GM12878 (cell line): Measurements from ENCODE around the gene LYPD6. TPM values are rescaled to one million over a fixed set of nuclear protein-coding genes. Genes with fewer than 3 reads are reported as not detected.

Experiments used
- ATAC-seq: fragments of 200-7000 bp; cut with Tn5 transposase; 3 replicates; pipeline ENCODE4 v1.9.1; 2020; ENCODE audit warnings: mild to moderate bottlenecking, moderate library complexity
- BruUV-seq: library from RNA; stranded (reverse); fragments of 400-500 nt; replicated peaks from 2 replicates; lab custom pipeline; 2021; lab: Mats Ljungman, UMichigan
- CTCF ChIA-PET: fragments of 300-600 bp; sonication (Branson Sonifier 250); formaldehyde crosslinking; extraction: SDS; loops from one replicate; lab custom pipeline; 2021; ENCODE audit warnings: inconsistent platforms; lab: Yijun Ruan, JAX
- POLR2A ChIA-PET: fragments of 350-600 bp; formaldehyde crosslinking; extraction: SDS; loops from one replicate; lab custom pipeline; 2021; ENCODE audit warnings: inconsistent platforms; lab: Charles Lee
- RAD21 ChIA-PET: fragments of 300-600 bp; sonication (Branson Sonifier 250); formaldehyde crosslinking; loops from one replicate; lab custom pipeline; 2023; ENCODE audit warnings: antibody characterized with exemption; ENCODE audit not compliant: unreplicated experiment; lab: Charles Lee
- SMC1A ChIA-PET: fragments of 300-600 bp; sonication (Branson Sonifier 250); formaldehyde crosslinking; loops from one replicate; lab custom pipeline; 2023; ENCODE audit not compliant: unreplicated experiment, uncharacterized antibody; lab: Charles Lee
- DNase-seq: peaks from one replicate; pipeline ENCODE4 v3.0.0-alpha.2; 2011; ENCODE audit warnings: low read depth, low spot score
- FAIRE-seq: peaks from 3 replicates; lab custom pipeline; 2011; peaks lifted over from hg19 to GRCh38; lab: Jason Lieb, UNC
- H2AFZ ChIP-seq: 2 replicates; pipeline ENCODE4 v1.6.0; 2011; ENCODE audit warnings: low read depth, low read length, control low read depth; ENCODE audit not compliant: control insufficient read depth
- H3K27ac ChIP-seq: 2 replicates; pipeline ENCODE4 v1.5.1; 2011; ENCODE audit warnings: control low read depth; ENCODE audit not compliant: control insufficient read depth, insufficient read depth
- H3K27me3 ChIP-seq, 2 experiments: replicated peaks in 1 of 2; 2 replicates each; pipeline versions ENCODE4 v1.6.0 to v1.6.1; 2011; ENCODE audit warnings: low read length in 1 of 2; ENCODE audit not compliant: control insufficient read depth in 2 of 2, insufficient read depth in 2 of 2
- H3K36me3 ChIP-seq, 2 experiments: 2 replicates each; pipeline ENCODE4 v1.5.1; 2011; ENCODE audit warnings: low read length in 1 of 2; ENCODE audit not compliant: control insufficient read depth in 2 of 2, insufficient read depth in 2 of 2
- H3K4me1 ChIP-seq: 2 replicates; pipeline ENCODE4 v1.6.1; 2011; ENCODE audit warnings: mild to moderate bottlenecking, low read length, moderate library complexity, mixed read lengths; ENCODE audit not compliant: control insufficient read depth, insufficient read depth
- H3K4me2 ChIP-seq: 2 replicates; pipeline ENCODE4 v1.6.0; 2011; ENCODE audit warnings: control low read depth; ENCODE audit not compliant: control insufficient read depth, insufficient read depth
- H3K4me3 ChIP-seq: fragments of 200-600 bp; sonication (generic); 2 replicates; pipeline ENCODE4 v1.5.1; 2016
- H3K79me2 ChIP-seq: 2 replicates; pipeline ENCODE4 v1.6.0; 2011; ENCODE audit warnings: low read length; ENCODE audit not compliant: control insufficient read depth, insufficient read depth
- H3K9ac ChIP-seq: 2 replicates; pipeline ENCODE4 v1.8.0; 2011; ENCODE audit warnings: low read length, control low read depth, mixed read lengths; ENCODE audit not compliant: control insufficient read depth, insufficient read depth
- H3K9me3 ChIP-seq: replicated peaks from 3 replicates; pipeline ENCODE4 v1.5.1; 2011; ENCODE audit warnings: mild to moderate bottlenecking, low read length; ENCODE audit not compliant: control insufficient read depth, insufficient read depth
- H4K20me1 ChIP-seq: 2 replicates; pipeline ENCODE4 v1.6.0; 2011; ENCODE audit not compliant: control insufficient read depth, insufficient read depth
- ATF7 ChIP-seq: fragments of 450-650 bp; IDR thresholded peaks from 2 replicates; pipeline ENCODE4 v1.6.1; 2016; ENCODE audit warnings: low read depth, mild to moderate bottlenecking
- BHLHE40 ChIP-seq, 2 experiments: fragments of 450-650 bp in 1 of 2; IDR thresholded peaks; 2 replicates each; pipeline ENCODE4 v1.6.1; 2011 to 2017; ENCODE audit warnings: low read depth in 2 of 2, borderline replicate concordance in 1 of 2, improper control_type of control experiment in 1 of 2, low read length in 1 of 2, mild to moderate bottlenecking in 1 of 2
- IRF5 ChIP-seq: fragments of 450-650 bp; IDR thresholded peaks from 2 replicates; pipeline ENCODE4 v1.6.1; 2017; ENCODE audit warnings: borderline replicate concordance
- MEF2A ChIP-seq: IDR thresholded peaks from 2 replicates; pipeline ENCODE4 v1.6.1; 2011; ENCODE audit warnings: low read depth, mild to moderate bottlenecking, low read length, moderate library complexity; ENCODE audit not compliant: insufficient read depth
- MTA2 ChIP-seq: fragments of 450-650 bp; IDR thresholded peaks from 2 replicates; pipeline ENCODE4 v1.6.1; 2016; ENCODE audit warnings: low read depth, mild to moderate bottlenecking, moderate library complexity
- MXI1 ChIP-seq: fragments of 150-350 bp; IDR thresholded peaks from 2 replicates; pipeline ENCODE4 v1.6.1; 2011; ENCODE audit warnings: low read depth, mild to moderate bottlenecking, inconsistent platforms, low read length, improper control_type of control experiment
- NFXL1 ChIP-seq: fragments of 450-650 bp; IDR thresholded peaks from 2 replicates; pipeline ENCODE4 v1.6.1; 2017; ENCODE audit warnings: antibody characterized with exemption, mild to moderate bottlenecking, borderline replicate concordance
- NR2C1 ChIP-seq: fragments of 450-650 bp; IDR thresholded peaks from 2 replicates; pipeline ENCODE4 v1.6.1; 2017; ENCODE audit warnings: antibody characterized with exemption, mild to moderate bottlenecking, moderate library complexity
- PML ChIP-seq: IDR thresholded peaks from 2 replicates; pipeline ENCODE4 v1.6.1; 2012; ENCODE audit warnings: low read length, inconsistent platforms
- RCOR1 ChIP-seq: conservative IDR thresholded peaks from 2 replicates; pipeline ENCODE4 v1.6.1; 2012; ENCODE audit warnings: low read depth, low read length, improper control_type of control experiment
- SP1 ChIP-seq: IDR thresholded peaks from one replicate; pipeline ENCODE4 v1.6.1; 2011; ENCODE audit warnings: low read depth, low read length
- TARDBP ChIP-seq: IDR thresholded peaks from 2 replicates; pipeline ENCODE4 v1.6.1; 2016; ENCODE audit warnings: borderline replicate concordance
- ZNF274 ChIP-seq: IDR thresholded peaks from one replicate; pipeline ENCODE4 v1.8.0; 2011; ENCODE audit not compliant: insufficient read length, insufficient read depth
- WGBS: methylation state at CpG from one replicate; pipeline ENCODE4 v1.1.6; 2016; ENCODE audit warnings: low lambda C conversion rate; ENCODE audit not compliant: insufficient replicate concordance, insufficient coverage; ENCODE audit errors: missing lambda C conversion rate; 5-methylcytosine and 5-hydroxymethylcytosine counted together
- in situ Hi-C: fragments of 300-500 bp; cut with MboI; formaldehyde crosslinking; loops from 9 replicates; pipeline ENCODE4 v1.14.3; 2018; ENCODE audit warnings: mixed read lengths
- intact Hi-C: fragments of 100-400 bp; cut with micrococcal nuclease; formaldehyde crosslinking; loops from one replicate; pipeline ENCODE4 v1.14.2; 2022; ENCODE audit not compliant: unreplicated experiment
- polyA plus RNA-seq, 11 experiments: library from polyadenylated mRNA; depleted of rRNA in 4 of 11; unstranded in 6 of 11; stranded (reverse) in 5 of 11; fragments of >200 nt; fragmentation: Nextera tagmentation in 4 of 11; fragmentation: Illumina TruSeq in 1 of 11; extraction: Ambion mirVana in 4 of 11; extraction: Trizol in 1 of 11; gene quantifications; 1 replicate in 1 of 11; 2 replicates in 10 of 11; pipeline versions ENCODE4 v1.2.1 to v1.2.3, GENCODE V29; 2011 to 2016; ENCODE audit warnings: inconsistent platforms in 2 of 11, missing spikeins in 2 of 11, low read depth in 1 of 11
- total RNA-seq, 4 experiments: library from RNA; depleted of rRNA in 3 of 4; stranded (reverse); fragments of >200 nt in 3 of 4; fragmentation: Illumina TruSeq in 1 of 4; extraction: Trizol in 1 of 4; gene quantifications; 2 replicates each; pipeline versions ENCODE4 v1.2.1 to v1.2.3, GENCODE V29; 2013 to 2021
- TF ChIP-seq, protein P1 (sequence below): fragments of 450-650 bp; formaldehyde crosslinking; IDR thresholded peaks from 2 replicates; pipeline ENCODE4 v1.4.0; 2020; ENCODE audit warnings: mild to moderate bottlenecking, moderate library complexity
- TF ChIP-seq, protein P2 (sequence below): fragments of 450-650 bp; IDR thresholded peaks from 2 replicates; pipeline ENCODE4 v1.6.1; 2016; ENCODE audit warnings: mild to moderate bottlenecking, moderate library complexity, borderline replicate concordance

LYPD6 gene
- total and polyA plus RNA-seq, 10 of the 15 experiments (the other 5 are each of a cell fraction or from before 2014, with no cell fraction given) = not detected

- H4K20me1 ChIP-seq = no peaks in the 10 kb centered on the region
- ChIA-PET CTCF (no interaction called here), POLR2A (no interaction called here), RAD21 (no interaction called here), SMC1A (interaction anchor here (0.6 to 1.2 kb wide), 2 partner anchors 9 to 24 kb away, joined by 3 read pairs; no protein-coding TSS in a partner anchor)
- H3K27ac ChIP-seq = no peak overlapping the region
- ATAC-seq (no peak), DNase-seq (no peak), FAIRE-seq (no peak)
- H3K9me3 ChIP-seq = no peaks in the 10 kb centered on the region
- no peak overlapping the region for H2AFZ ChIP-seq
- no peaks in the 10 kb centered on the region for H3K79me2 ChIP-seq
- BruUV-seq = no TSS peak
- H3K27me3 ChIP-seq = peaks cover 2 to 9% of the 10 kb centered on the region in 2 experiments
- in situ Hi-C loops (no loop called here), intact Hi-C loops (loop anchor here (5.0 kb wide), 1 partner anchor 230 kb away; no protein-coding TSS in a partner anchor)
- no peak overlapping the region for H3K9ac ChIP-seq
- WGBS = 50% methylated on average over 2 of the region's 2 CpGs
- H3K36me3 ChIP-seq = no peaks in the 10 kb centered on the region
- no peaks in the 10 kb centered on the region for H3K4me1 ChIP-seq
- no peak overlapping the region for H3K4me2 ChIP-seq
- H3K4me3 ChIP-seq = no peak overlapping the region
- no peak for TF ChIP-seq BHLHE40 (IDR thresholded peaks at IDR 0.05; ENCODE audit: borderline replicate concordance in 1 of 2, low read depth in 2 of 2, low read length in 1 of 2)
- no peak for TF ChIP-seq ZNF274
- no peak for TF ChIP-seq MTA2
- no peak for TF ChIP-seq MEF2A
- TF ChIP-seq TARDBP = no peak
- TF ChIP-seq NFXL1 = no peak
- no peak for TF ChIP-seq SP1
- no peak for TF ChIP-seq NR2C1
- no peak for TF ChIP-seq MXI1
- TF ChIP-seq ATF7 = no peak
- TF ChIP-seq, protein P1, sequence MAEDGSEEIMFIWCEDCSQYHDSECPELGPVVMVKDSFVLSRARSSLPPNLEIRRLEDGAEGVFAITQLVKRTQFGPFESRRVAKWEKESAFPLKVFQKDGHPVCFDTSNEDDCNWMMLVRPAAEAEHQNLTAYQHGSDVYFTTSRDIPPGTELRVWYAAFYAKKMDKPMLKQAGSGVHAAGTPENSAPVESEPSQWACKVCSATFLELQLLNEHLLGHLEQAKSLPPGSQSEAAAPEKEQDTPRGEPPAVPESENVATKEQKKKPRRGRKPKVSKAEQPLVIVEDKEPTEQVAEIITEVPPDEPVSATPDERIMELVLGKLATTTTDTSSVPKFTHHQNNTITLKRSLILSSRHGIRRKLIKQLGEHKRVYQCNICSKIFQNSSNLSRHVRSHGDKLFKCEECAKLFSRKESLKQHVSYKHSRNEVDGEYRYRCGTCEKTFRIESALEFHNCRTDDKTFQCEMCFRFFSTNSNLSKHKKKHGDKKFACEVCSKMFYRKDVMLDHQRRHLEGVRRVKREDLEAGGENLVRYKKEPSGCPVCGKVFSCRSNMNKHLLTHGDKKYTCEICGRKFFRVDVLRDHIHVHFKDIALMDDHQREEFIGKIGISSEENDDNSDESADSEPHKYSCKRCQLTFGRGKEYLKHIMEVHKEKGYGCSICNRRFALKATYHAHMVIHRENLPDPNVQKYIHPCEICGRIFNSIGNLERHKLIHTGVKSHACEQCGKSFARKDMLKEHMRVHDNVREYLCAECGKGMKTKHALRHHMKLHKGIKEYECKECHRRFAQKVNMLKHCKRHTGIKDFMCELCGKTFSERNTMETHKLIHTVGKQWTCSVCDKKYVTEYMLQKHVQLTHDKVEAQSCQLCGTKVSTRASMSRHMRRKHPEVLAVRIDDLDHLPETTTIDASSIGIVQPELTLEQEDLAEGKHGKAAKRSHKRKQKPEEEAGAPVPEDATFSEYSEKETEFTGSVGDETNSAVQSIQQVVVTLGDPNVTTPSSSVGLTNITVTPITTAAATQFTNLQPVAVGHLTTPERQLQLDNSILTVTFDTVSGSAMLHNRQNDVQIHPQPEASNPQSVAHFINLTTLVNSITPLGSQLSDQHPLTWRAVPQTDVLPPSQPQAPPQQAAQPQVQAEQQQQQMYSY (CRISPR knock-in tag) = no peak
- TF ChIP-seq IRF5 = no peak
- TF ChIP-seq, protein P2, sequence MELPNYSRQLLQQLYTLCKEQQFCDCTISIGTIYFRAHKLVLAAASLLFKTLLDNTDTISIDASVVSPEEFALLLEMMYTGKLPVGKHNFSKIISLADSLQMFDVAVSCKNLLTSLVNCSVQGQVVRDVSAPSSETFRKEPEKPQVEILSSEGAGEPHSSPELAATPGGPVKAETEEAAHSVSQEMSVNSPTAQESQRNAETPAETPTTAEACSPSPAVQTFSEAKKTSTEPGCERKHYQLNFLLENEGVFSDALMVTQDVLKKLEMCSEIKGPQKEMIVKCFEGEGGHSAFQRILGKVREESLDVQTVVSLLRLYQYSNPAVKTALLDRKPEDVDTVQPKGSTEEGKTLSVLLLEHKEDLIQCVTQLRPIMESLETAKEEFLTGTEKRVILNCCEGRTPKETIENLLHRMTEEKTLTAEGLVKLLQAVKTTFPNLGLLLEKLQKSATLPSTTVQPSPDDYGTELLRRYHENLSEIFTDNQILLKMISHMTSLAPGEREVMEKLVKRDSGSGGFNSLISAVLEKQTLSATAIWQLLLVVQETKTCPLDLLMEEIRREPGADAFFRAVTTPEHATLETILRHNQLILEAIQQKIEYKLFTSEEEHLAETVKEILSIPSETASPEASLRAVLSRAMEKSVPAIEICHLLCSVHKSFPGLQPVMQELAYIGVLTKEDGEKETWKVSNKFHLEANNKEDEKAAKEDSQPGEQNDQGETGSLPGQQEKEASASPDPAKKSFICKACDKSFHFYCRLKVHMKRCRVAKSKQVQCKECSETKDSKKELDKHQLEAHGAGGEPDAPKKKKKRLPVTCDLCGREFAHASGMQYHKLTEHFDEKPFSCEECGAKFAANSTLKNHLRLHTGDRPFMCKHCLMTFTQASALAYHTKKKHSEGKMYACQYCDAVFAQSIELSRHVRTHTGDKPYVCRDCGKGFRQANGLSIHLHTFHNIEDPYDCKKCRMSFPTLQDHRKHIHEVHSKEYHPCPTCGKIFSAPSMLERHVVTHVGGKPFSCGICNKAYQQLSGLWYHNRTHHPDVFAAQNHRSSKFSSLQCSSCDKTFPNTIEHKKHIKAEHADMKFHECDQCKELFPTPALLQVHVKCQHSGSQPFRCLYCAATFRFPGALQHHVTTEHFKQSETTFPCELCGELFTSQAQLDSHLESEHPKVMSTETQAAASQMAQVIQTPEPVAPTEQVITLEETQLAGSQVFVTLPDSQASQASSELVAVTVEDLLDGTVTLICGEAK = no peak
- TF ChIP-seq RCOR1 = no peak
- no peak for TF ChIP-seq PML
Measured at GRCh38 chr2:149332364-149332763, 2.0 kb downstream of the LYPD6 start.
